Measurements from ENCODE around the gene FGF3. TPM values are rescaled to one million over a fixed set of nuclear protein-coding genes. Genes with fewer than 3 reads are reported as not detected.

The FGF3 gene
- total RNA-seq, 1 donor = not detected

- no peak for TF ChIP-seq CTCF (IDR thresholded peaks at IDR 0.05; ENCODE audit: insufficient read depth, low read length)
- no peak for DNase-seq (ENCODE audit: low read depth)
- H3K4me3 ChIP-seq (ENCODE audit: low read depth, low read length) = no peak overlapping the region
Measured at GRCh38 chr11:69830086-69830485, 10.9 kb upstream of the FGF3 start.

DNA sequence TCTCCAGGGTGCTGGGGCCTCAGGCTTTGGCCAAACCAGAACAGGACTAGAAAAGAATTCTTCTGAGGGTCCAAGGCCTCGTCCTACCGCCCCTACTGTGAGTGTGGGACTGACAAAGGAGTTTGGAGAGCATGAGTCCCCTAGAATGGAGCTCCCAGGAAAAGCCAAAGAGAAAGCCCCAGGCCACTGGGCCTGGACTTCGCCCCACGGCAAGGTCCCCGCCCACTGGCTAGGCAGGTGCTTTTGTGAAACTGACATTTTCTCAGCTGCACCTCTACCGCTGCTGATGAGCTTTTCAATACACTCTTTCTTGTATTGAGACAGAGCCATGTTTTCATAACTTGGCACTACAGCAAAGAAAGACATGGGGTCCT, 9.7 kb upstream of the FGF3 start:
- no peak for DNase-seq (ENCODE audit: low read depth)
- no peak overlapping the region for H3K4me3 ChIP-seq (ENCODE audit: low read depth, low read length)
- no peak for TF ChIP-seq CTCF (IDR thresholded peaks at IDR 0.05; ENCODE audit: insufficient read depth, low read length)

DNA sequence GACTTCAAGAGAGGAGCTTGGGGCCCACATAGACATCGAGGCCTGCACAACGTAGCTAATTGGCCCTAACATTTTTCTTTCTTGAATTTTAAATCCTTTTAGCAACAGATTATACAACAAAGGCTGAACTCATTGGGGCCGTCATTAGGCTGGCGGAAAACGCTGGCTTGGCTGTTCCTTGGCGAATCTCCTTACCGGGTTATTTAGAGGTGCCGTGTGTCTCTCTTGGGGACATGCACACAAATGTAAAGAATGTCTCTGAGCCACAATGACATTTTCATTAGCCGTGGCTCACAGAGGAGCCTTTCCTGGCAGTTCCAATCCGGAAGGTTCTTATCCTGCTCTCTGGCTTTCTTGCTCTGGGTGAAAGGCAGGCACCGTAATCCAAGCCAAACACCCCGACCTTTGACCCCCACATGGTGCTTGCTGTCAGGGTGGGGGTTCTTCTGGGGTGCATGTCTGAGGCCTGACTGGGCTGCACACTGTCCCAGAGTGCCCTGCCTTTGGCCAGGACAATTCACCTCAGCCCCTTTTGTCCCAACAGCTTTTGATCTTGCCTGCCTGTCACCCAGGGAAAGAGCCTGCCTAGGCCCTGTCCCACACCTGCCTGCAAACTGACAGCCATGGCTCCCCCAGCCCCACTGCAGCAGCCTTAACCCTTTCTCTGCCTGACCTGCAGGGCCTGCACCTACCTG, 9.2 kb upstream of the FGF3 start:
- no peak for DNase-seq (ENCODE audit: low read depth)
- no peak for TF ChIP-seq CTCF (IDR thresholded peaks at IDR 0.05; ENCODE audit: insufficient read depth, low read length)
- no peak overlapping the region for H3K4me3 ChIP-seq (ENCODE audit: low read depth, low read length)

GRCh38 chr11:69826773-69827172, 7.6 kb upstream of the FGF3 start:
- DNase-seq (ENCODE audit: low read depth) = no peak
- H3K4me3 ChIP-seq (ENCODE audit: low read depth, low read length) = no peak overlapping the region
- TF ChIP-seq CTCF (IDR thresholded peaks at IDR 0.05; ENCODE audit: insufficient read depth, low read length) = no peak

DNA sequence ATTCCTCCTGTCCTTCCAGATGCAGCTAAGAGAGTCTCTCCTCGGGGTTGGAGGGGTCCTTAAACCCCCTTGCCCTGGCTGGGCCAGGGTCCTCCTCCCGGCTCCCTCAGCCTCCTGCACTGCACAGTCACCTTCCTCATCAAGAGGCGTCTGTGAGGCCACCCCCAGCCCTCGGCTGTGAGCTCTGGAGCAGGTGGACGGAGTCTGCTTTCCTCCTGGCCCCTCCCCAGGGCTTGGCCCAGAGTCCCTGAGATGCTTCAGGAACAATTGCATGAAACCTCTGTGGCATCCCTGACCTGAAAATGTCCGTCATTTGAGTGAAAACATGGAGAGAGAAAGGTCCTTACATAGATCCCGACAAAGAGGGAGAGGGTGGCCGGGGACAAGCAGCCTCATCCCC, 6.7 kb upstream of the FGF3 start:
- H3K4me3 ChIP-seq (ENCODE audit: low read depth, low read length) = no peak overlapping the region
- DNase-seq (ENCODE audit: low read depth) = no peak
- no peak for TF ChIP-seq CTCF (IDR thresholded peaks at IDR 0.05; ENCODE audit: insufficient read depth, low read length)

- H3K4me3 ChIP-seq (ENCODE audit: low read depth, low read length) = no peak overlapping the region
- TF ChIP-seq CTCF (IDR thresholded peaks at IDR 0.05; ENCODE audit: insufficient read depth, low read length) = no peak
- no peak for DNase-seq (ENCODE audit: low read depth)
Measured at GRCh38 chr11:69825037-69825834, 6.0 kb upstream of the FGF3 start.
